Uterus (tissue), 2 donors: ENCODE data around the gene OAT.

Experiments used
- POLR2A ChIP-seq, 2 donors: fragments of 450-650 bp; IDR thresholded peaks; one replicate each; pipeline ENCODE4 v1.6.1; 2016; ENCODE audit warnings: antibody characterized with exemption in 2 of 2, mild to moderate bottlenecking in 1 of 2, moderate library complexity in 1 of 2
- TF ChIP-seq, protein P1 (sequence below), 4 experiments: fragments of 200-600 bp in 2 of 4; fragments of 450-650 bp in 2 of 4; sonication (generic) in 2 of 4; IDR thresholded peaks; one replicate each; pipeline ENCODE4 v1.5.1; 2016 to 2019; ENCODE audit warnings: antibody characterized with exemption in 4 of 4, mild to moderate bottlenecking in 2 of 4, moderate library complexity in 1 of 4

DNA sequence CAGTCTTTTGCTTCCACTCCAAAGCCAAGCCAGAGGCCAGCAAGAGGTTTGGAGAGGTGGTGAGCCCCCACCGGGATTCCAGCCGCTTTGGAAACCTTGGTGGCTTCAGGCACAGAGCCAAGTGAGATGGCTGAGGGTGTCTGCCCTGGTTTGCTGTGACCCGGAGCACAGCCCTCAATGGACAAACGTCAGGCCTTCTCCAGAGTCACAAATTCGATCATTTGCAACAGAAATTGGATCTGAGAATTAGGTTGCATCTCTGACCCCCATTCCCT is 32.0 kb upstream of the OAT start:
- TF ChIP-seq, protein P1, sequence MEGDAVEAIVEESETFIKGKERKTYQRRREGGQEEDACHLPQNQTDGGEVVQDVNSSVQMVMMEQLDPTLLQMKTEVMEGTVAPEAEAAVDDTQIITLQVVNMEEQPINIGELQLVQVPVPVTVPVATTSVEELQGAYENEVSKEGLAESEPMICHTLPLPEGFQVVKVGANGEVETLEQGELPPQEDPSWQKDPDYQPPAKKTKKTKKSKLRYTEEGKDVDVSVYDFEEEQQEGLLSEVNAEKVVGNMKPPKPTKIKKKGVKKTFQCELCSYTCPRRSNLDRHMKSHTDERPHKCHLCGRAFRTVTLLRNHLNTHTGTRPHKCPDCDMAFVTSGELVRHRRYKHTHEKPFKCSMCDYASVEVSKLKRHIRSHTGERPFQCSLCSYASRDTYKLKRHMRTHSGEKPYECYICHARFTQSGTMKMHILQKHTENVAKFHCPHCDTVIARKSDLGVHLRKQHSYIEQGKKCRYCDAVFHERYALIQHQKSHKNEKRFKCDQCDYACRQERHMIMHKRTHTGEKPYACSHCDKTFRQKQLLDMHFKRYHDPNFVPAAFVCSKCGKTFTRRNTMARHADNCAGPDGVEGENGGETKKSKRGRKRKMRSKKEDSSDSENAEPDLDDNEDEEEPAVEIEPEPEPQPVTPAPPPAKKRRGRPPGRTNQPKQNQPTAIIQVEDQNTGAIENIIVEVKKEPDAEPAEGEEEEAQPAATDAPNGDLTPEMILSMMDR (IDR thresholded peaks at IDR 0.05), result no peak
- no peak for TF ChIP-seq POLR2A (IDR thresholded peaks at IDR 0.05)
